HG03575 (cell line): ENCODE results near the gene TNNT3.
"Not testable (repeated sequence)": the region's sequence is repeated elsewhere in the genome, so short reads cannot be mapped to it uniquely, and the experiment has no call there.

Source experiments
- ATAC-seq: cut with Tn5 transposase; IDR thresholded peaks from one replicate; pipeline ENCODE4 v1.9.1; 2021; ENCODE audit not compliant: unreplicated experiment, insufficient number of reproducible peaks, low FRiP score; ENCODE audit errors: extremely low read depth

Gene TNNT3

GRCh38 chr11:1939788-1940187, 20.3 kb downstream of the TNNT3 start:
- not testable (repeated sequence) for ATAC-seq

- no peak for ATAC-seq
Measured at GRCh38 chr11:1942558-1943260, 23.2 kb downstream of the TNNT3 start.

GRCh38 chr11:1943576-1943975, 24.1 kb downstream of the TNNT3 start:
- ATAC-seq: no peak

- ATAC-seq: no peak
Measured at GRCh38 chr11:1943977-1944376, 24.5 kb downstream of the TNNT3 start.

GRCh38 chr11:1946812-1947484, 27.4 kb downstream of the TNNT3 start, which contains the start of gene MRPL23:
Gene MRPL23, plus strand, starts transcription at chr11:1947332. Its CDS starts 31 bp downstream, at chr11:1947363.
- ATAC-seq: no peak

- ATAC-seq: no peak
Measured at GRCh38 chr11:1947592-1948237, 28.2 kb downstream of the TNNT3 start.

- no peak for ATAC-seq
Measured at GRCh38 chr11:1948389-1948788, 28.9 kb downstream of the TNNT3 start.

GRCh38 chr11:1949302-1949701, 29.8 kb downstream of the TNNT3 start:
- no peak for ATAC-seq

- ATAC-seq: no peak
Measured at GRCh38 chr11:1949922-1950321, 30.4 kb downstream of the TNNT3 start.

- ATAC-seq: no peak
Measured at GRCh38 chr11:1952806-1953482, 33.4 kb downstream of the TNNT3 start.

GRCh38 chr11:1953489-1954266, 34.2 kb downstream of the TNNT3 start:
- no peak for ATAC-seq

GRCh38 chr11:1958367-1958766, 38.9 kb downstream of the TNNT3 start:
- no peak for ATAC-seq

GRCh38 chr11:1959786-1960185, 40.3 kb downstream of the TNNT3 start:
- no peak for ATAC-seq

GRCh38 chr11:1963864-1964263, 44.4 kb downstream of the TNNT3 start:
- no peak for ATAC-seq

- ATAC-seq: no peak
Measured at GRCh38 chr11:1964348-1964747, 44.8 kb downstream of the TNNT3 start.

- no peak for ATAC-seq
Measured at GRCh38 chr11:1964955-1965354, 45.5 kb downstream of the TNNT3 start.

- no peak for ATAC-seq
Measured at GRCh38 chr11:1966531-1966930, 47.0 kb downstream of the TNNT3 start.

- no peak for ATAC-seq
Measured at GRCh38 chr11:1967641-1968225, 48.2 kb downstream of the TNNT3 start.
